ENCODE measurements around the gene GYG2. TPM values are rescaled to one million over a fixed set of nuclear protein-coding genes. Genes with fewer than 3 reads are reported as not detected.

GYG2 gene
- total RNA-seq, 1 experiment from 2014 or later, result 1.7 TPM

DNA sequence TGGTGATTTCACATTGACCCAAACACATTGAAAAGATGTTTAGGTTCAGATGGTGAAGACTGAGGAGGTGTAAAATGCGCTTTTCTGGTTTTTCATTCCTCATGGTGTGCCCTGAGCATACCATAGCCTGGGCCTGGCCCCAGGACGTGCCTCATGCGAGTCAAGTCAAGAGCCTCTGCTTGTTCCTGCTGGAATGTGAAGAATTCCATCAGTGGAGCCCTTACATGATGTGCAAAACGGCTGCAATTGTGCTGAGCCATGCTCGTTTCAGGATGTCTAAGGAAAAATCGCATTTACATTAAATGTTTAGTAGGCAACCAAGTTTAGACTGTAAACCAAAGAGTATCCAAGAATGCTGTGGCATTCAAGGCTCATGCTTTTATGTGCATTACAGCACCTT is 34.9 kb downstream of the GYG2 start:
- H3K79me2 ChIP-seq (ENCODE audit: low read depth), result no peaks in the 10 kb centered on the region
- H3K27me3 ChIP-seq (ENCODE audit: insufficient read depth, low read depth), result peaks cover 32% of the 10 kb centered on the region
- no peaks in the 10 kb centered on the region for H4K20me1 ChIP-seq (ENCODE audit: insufficient read depth)
- POLR2A ChIA-PET (ENCODE audit: unreplicated experiment), result no interaction called here
- no peaks in the 10 kb centered on the region for H3K9me2 ChIP-seq (ENCODE audit: insufficient read depth)
- BruUV-seq (replicated peaks), result no TSS peak
- TF ChIP-seq EZH2 (IDR thresholded peaks at IDR 0.05; ENCODE audit: low read depth), result no peak
- TF ChIP-seq, protein P1, sequence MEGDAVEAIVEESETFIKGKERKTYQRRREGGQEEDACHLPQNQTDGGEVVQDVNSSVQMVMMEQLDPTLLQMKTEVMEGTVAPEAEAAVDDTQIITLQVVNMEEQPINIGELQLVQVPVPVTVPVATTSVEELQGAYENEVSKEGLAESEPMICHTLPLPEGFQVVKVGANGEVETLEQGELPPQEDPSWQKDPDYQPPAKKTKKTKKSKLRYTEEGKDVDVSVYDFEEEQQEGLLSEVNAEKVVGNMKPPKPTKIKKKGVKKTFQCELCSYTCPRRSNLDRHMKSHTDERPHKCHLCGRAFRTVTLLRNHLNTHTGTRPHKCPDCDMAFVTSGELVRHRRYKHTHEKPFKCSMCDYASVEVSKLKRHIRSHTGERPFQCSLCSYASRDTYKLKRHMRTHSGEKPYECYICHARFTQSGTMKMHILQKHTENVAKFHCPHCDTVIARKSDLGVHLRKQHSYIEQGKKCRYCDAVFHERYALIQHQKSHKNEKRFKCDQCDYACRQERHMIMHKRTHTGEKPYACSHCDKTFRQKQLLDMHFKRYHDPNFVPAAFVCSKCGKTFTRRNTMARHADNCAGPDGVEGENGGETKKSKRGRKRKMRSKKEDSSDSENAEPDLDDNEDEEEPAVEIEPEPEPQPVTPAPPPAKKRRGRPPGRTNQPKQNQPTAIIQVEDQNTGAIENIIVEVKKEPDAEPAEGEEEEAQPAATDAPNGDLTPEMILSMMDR (conservative IDR thresholded peaks at IDR 0.05), result no peak
- CTCF ChIA-PET, result no interaction called here
- no peaks in the 10 kb centered on the region for H3K9me3 ChIP-seq (ENCODE audit: insufficient read depth, low read depth)
- intact Hi-C loops (cut with micrococcal nuclease; ENCODE audit: unreplicated experiment), result no loop called here
- H3K4me2 ChIP-seq, result no peak overlapping the region
- no peak overlapping the region for H3K27ac ChIP-seq
- H3K4me1 ChIP-seq (replicated peaks; ENCODE audit: insufficient read depth), result no peaks in the 10 kb centered on the region
- no peak overlapping the region for H3K4me3 ChIP-seq
- H3F3A ChIP-seq (ENCODE audit: insufficient read depth, low read depth), result no peaks in the 10 kb centered on the region
- H3K36me3 ChIP-seq (ENCODE audit: low read depth), result no peaks in the 10 kb centered on the region
- H2AFZ ChIP-seq, result no peak overlapping the region
- no peak for DNase-seq

DNA sequence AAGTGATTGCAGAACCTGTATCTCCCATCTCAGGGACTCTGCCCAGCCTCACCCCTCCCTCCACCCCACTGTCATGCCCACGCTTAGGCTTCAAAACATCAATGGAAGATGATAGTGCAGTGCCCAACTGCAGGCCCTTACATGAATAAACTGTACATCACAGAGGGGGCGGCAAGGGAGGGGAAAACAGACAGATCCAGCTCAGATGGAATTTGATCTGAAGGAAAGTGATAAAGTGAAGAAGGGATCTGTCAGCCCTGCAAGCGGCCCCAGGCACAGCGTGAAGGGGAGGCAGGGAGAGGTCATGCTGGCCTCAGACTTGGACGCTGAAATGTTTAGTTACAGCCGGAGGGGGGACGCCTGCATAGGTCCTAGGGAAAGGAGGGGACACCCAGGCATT is 38.5 kb downstream of the GYG2 start:
- Histone ChIP-seq H3K9me3 (ENCODE audit: insufficient read depth, low read depth) (no peaks in the 10 kb centered on the region), H4K20me1 (ENCODE audit: insufficient read depth) (no peaks in the 10 kb centered on the region), H3K36me3 (ENCODE audit: low read depth) (no peaks in the 10 kb centered on the region), H3K4me3 (no peak overlapping the region), H3K27ac (no peak overlapping the region), H3K4me1 (replicated peaks; ENCODE audit: insufficient read depth) (no peaks in the 10 kb centered on the region), H3F3A (ENCODE audit: insufficient read depth, low read depth) (no peaks in the 10 kb centered on the region), H3K27me3 (ENCODE audit: insufficient read depth, low read depth) (peaks cover 37% of the 10 kb centered on the region), H3K79me2 (ENCODE audit: low read depth) (no peaks in the 10 kb centered on the region), H2AFZ (no peak overlapping the region), H3K9me2 (ENCODE audit: insufficient read depth) (no peaks in the 10 kb centered on the region), H3K4me2 (no peak overlapping the region)
- POLR2A ChIA-PET (ENCODE audit: unreplicated experiment), result no interaction called here
- no peak for TF ChIP-seq EZH2 (IDR thresholded peaks at IDR 0.05; ENCODE audit: low read depth)
- TF ChIP-seq, protein P1 (conservative IDR thresholded peaks at IDR 0.05), result no peak
- CTCF ChIA-PET, result no interaction called here
- no TSS peak for BruUV-seq (replicated peaks)
- DNase-seq, result no peak
- intact Hi-C loops (cut with micrococcal nuclease; ENCODE audit: unreplicated experiment), result no loop called here

DNA sequence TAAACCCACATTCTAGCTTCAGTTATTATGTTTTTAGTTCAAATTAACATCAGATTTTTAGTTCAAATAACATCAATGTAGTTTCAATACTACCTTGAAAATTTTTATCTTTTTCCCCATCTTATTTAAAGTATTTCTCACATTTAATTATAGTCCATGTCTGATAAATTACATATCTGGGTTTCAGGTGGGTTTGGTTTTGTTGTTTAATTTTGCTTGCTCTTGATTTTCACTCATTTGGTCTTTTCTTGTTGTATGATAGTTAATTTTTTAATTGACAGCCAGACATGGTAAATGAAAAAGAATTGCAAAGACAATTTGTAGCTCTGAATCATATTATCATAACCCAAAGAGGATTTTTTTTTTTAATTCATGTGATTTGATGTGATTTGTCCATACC is 41.9 kb downstream of the GYG2 start:
- no TSS peak for BruUV-seq (replicated peaks)
- Histone ChIP-seq H3K9me2 (ENCODE audit: insufficient read depth) (no peaks in the 10 kb centered on the region), H3K36me3 (ENCODE audit: low read depth) (no peaks in the 10 kb centered on the region), H3K79me2 (ENCODE audit: low read depth) (no peaks in the 10 kb centered on the region), H3K4me3 (no peak overlapping the region), H3K4me2 (no peak overlapping the region), H3K4me1 (replicated peaks; ENCODE audit: insufficient read depth) (no peaks in the 10 kb centered on the region), H3K27ac (no peak overlapping the region), H4K20me1 (ENCODE audit: insufficient read depth) (no peaks in the 10 kb centered on the region), H3K9me3 (ENCODE audit: insufficient read depth, low read depth) (no peaks in the 10 kb centered on the region), H3K27me3 (ENCODE audit: insufficient read depth, low read depth) (peaks cover 19% of the 10 kb centered on the region), H3F3A (ENCODE audit: insufficient read depth, low read depth) (no peaks in the 10 kb centered on the region), H2AFZ (no peak overlapping the region)
- no peak for DNase-seq
- ChIA-PET CTCF (no interaction called here), POLR2A (ENCODE audit: unreplicated experiment) (no interaction called here)
- TF ChIP-seq, protein P1 (conservative IDR thresholded peaks at IDR 0.05), result no peak
- TF ChIP-seq EZH2 (IDR thresholded peaks at IDR 0.05; ENCODE audit: low read depth), result no peak
- intact Hi-C loops (cut with micrococcal nuclease; ENCODE audit: unreplicated experiment), result loop anchor here (10.0 kb wide), 1 partner anchor 764 kb away; no protein-coding TSS in a partner anchor

Measured in PC-9 (cell line).